Hypothalamus (tissue), 51 donors: ENCODE results near the gene KLF13.

Experiments used
- DNase-seq, 51 donors: peaks; one replicate each; lab custom pipeline; 2025; lab: John Stamatoyannopoulos, UW

KLF13 gene

GRCh38 chr15:31419820-31420219 is 93.2 kb downstream of the KLF13 start:
- no peak for DNase-seq

GRCh38 chr15:31427411-31427810 is 100.8 kb downstream of the KLF13 start:
- no peak for DNase-seq
